Activated T-helper 1 cell treated with Interleukin-2 at 50 U/mL for 16 hours (primary cell): ENCODE measurements around the gene TPRX1.
A peak's percentile ranks its signal among the peaks of the same experiment; 100 is the strongest.
"Not testable (repeated sequence)": the region's sequence is repeated elsewhere in the genome, so short reads cannot be mapped to it uniquely, and the experiment has no call there.

ENCODE experiments used
- DNase-seq: peaks from one replicate; pipeline ENCODE4 v3.0.0-alpha.2; 2020; ENCODE audit warnings: low read depth

The TPRX1 gene

DNA sequence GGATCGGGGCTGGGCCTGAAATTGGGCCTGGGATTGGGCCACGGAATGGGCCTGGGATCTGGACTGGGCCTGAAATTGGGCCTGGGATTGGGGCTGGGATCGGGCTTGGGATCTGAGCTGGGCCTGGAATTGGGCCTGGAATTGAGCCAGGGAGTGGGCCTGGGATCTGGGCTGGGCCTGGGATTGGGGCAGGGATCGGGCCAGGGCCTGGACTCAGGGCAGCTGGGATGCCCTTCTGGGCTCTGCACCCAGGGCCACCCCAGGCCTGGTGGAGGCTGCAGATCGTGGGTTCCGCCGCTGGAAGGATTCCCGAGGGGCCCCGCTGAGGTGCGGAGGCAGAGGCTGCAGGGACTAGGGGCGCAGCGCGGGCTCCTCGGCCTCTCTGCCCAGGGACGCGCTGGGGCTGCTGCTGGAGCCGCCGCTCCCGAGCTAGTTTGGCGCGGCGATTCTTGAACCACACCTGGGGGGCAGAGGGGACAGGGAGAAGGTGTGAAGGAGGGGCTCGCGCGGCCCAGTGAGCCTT is 1.8 kb downstream of the TPRX1 start:
- no peak for DNase-seq

DNA sequence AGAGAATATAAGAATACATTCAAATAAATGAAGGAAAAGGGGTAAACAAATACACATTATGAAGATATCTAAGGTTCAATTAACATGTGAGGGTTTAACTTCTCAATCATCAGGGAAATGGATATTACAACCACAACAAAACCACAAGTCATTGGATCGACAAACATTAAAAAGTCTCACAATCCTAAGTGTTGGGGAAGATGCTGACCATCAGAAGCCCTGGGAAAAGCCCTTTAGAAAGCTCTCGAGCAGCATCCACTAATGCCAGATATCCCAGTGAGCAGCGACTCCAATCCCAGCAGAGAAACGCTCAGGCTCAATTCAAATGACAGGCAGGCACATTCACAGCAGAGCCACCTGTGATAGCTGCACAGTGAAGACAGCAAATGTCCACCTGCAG is 3.1 kb downstream of the TPRX1 start:
- DNase-seq: no peak

DNA sequence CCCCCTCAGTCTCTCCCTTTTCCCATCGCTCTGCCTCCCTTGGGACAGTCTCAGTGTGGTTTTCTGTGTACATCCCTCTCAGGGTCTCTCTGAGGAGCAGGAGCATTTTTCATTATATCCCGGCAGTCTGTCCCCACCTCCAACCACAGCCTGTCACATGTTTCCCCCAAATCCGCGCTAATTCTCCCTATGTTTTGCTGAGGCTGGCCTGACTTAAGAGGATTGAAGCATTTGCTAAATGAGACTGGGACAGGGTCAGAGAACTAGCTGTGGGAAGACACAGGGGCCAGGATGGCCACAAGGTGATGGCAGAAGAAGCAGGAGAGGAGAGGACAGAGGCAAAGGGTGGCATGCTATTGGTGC is 5.5 kb downstream of the TPRX1 start:
- DNase-seq: no peak

DNA sequence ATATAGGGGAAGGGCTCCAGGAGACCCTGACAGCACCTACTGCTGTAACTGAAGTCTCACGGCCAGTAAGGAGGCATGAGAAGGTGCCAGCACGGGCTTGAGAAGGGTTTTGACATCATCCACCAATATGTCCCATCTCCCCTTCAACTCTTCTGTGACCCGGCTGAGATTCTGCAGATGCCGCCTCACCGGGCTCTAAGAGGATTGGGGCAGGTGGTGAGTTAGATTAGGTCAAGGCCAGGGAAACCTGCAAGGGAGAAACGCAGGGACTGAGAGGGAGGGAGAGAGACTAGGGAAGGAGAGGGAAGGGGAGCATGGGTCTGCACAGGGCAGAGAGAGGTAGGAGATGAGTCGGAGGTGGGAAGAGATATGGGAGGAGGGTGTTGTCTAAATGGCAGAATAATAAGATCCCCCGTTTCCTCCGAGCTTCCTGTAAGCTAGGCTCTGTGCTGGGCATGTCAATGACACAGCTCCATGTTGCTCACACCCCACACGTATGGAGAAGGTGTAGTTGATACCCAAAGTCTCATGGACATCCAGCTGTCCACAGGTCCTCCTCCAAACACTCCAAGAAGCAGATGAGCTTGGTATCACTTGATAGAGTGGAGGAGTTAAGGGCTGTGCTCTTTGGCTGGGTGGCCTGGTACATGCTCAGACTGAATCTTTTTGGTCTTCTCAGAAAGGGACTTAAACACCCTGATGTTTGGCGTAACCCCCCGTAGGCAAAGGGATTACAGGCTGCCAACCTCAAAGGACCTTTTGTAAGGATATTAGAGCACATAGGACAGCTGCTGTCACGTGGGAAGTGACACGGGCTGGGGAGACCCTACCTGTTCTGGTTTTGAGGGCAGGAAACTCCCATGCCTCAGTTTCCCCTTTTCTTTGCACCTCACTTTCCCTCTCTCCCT is 6.1 kb downstream of the TPRX1 start:
- no peak for DNase-seq

DNA sequence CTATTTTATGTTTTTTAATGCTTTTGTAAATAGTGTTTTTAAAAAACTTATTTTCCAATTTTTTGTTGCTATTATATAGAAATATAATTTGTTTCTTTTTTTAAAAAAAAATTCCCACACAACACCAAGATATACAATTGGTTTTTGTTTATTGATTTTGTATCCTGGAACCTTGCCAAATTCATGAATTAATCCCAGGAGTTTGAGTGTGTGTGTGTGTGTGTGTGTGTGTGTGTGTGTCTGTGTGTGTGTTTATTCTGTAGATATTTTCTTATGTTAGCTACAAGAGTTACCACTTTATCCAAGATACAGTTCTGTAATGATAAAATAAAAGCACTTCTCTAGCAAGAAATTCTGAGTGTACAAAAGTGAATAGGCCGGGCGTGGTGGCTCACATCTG is 7.6 kb downstream of the TPRX1 start:
- DNase-seq: no peak

DNA sequence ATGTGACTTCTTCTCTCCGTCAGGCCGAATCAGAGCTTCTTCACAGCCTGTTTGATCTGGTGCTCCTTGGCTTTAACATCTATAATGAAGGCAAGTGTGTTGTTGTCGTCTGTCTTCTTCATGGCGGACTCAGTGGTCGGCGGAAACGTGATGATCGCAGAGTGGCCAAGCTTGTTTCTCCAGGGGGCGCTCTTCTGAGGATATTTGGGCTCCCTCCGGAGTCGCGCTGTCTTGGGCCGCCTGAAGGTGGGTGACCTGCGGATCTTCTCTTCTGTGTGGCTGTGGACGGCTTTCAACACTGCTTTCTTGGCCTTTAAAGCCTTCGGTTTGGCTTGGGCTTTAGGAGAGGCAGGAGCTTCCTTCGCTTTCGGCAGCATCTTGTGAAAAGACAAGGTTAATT is 9.8 kb downstream of the TPRX1 start:
- no peak for DNase-seq

DNA sequence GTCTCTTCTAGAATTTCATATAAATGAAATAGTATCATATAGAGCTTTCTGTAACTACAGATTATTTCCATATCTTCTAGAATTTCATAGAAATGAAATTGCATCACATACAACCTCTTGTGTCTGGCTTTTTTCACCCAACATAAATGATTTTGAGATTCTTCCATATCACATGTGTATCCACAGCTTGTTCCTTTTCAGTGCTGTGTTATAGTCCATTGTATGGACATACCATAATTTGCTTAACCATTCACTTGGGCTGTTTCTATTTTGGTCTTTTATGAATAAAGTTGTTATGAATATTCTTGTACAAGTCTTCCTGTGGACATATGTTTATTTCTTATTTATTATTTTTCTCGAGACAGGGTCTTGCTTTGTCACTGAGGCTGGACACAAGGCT is 11.7 kb downstream of the TPRX1 start:
- DNase-seq: no peak

DNA sequence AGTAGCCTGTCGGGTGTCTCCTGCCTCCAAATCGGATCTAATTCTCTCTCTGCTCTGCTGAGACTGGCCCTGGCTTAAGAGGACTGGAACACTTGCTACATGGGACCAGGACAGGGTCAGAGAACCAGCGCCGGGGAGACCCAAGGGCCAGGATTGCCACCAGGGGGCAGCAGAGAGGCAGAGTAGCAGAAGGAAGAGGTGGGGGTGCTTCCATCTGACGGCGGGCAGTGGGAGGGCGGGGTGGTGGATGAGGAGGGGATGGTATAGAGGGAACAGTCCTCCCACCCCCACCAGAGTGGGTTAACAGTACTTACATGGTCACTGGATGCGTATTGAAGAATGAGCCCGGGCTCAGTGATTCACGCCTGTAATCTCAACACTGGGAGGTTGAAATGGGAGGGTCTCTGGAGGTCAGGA is 13.9 kb downstream of the TPRX1 start:
- DNase-seq: peak; percentile 64

DNA sequence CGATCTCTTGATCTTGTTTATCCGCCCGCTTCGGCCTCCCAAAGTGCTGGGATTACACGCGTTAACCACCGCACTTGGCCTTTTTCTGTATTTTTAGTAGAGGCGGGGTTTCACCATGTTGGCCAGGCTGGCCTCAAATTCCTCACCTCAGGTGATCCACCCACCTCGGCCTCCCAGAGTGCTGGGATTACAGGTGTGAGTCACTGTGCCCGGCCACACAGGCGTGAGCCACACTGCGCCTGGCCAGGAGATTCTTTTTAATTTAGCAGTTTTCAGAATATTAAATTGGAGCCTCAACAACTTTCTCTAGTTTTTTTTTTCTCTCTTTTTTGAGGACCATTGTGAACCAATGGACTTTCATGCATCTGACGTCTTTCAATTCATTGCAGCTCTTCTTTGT is 14.5 kb downstream of the TPRX1 start:
- DNase-seq: not testable (repeated sequence)

DNA sequence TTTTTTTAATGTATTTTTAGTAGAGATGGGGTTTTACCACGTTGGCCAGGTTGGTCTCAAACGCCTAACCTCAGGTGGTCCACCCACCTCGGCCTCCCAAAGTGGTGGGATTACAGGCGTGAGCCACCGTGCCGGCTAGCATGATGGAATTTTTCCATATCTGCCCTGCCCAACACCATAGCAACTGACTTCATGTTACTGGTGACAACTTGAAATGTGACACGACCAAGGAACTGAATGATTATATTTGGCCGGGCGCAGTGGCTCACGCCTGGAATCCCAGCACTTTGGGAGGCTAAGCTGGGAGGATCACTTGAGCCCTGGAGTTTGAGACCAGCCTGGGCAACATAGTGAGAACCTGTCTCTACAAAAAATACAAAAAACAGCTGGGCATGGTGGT is 17.0 kb downstream of the TPRX1 start:
- not testable (repeated sequence) for DNase-seq

DNA sequence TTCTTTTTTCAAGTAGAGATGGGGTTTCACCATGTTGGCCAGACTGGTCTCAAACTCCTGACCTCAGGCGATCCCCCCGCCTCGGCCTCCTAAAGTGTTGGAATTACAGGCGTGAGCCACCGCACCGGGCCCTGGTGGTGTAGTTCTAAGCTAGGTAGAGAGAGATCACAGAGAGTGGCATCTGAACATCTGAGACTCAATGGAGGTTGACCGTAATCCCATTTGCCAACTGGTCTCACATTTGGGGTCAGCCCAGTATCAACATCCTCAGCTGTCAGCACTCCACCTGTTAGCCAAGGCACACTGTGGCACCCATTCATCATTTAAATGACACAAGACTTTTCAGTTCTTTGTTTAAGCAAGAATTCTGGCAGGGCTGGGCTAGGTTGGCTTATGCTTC is 17.8 kb downstream of the TPRX1 start:
- DNase-seq: no peak

DNA sequence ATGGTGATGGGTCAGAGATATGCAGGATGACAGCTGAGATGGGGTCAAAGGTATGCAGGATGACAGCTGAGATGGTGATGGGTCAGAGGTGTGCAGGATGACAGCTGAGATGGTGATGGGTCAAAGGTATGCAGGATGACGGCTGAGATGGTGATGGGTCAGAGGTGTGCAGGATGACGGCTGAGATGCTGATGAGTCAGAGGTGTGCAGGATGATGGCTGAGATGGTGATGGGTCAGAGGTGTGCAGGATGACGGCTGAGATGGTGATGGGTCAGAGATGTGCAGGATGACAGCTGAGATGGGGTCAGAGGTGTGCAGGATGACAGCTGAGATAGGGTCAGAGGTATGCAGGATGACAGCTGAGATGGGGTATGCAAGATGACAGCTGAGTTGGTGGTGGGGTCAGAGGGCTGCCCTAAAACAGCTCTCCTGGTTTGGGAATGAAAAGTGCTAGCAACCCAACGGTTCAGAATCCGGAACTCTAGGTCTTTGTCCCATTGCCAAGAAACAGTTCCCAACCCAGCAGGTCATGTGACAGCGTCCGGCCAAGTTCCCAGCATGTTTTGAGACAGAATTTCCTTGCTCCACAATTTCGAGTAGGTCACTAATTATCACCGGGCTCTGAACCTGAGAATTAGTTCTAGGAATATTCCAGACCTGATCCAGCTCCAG is 22.6 kb downstream of the TPRX1 start:
- no peak for DNase-seq

DNA sequence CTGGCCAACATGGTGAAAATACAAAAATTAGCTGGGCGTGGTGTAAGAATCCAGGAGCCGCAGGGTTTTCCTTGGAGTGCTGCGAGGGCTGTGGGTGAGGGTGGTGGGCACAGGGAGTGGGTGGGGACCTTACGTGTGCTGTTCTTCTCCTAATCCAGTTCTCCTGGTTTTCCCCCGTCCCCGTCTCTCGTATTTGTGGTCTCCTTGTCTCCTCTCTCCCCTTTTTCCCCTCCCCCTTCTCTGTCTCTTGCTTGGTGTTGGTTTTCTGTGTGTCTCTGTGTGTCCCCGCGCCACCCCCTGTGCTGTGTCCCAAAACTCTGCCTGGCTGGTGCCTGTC is 24.2 kb downstream of the TPRX1 start:
- DNase-seq: no peak

DNA sequence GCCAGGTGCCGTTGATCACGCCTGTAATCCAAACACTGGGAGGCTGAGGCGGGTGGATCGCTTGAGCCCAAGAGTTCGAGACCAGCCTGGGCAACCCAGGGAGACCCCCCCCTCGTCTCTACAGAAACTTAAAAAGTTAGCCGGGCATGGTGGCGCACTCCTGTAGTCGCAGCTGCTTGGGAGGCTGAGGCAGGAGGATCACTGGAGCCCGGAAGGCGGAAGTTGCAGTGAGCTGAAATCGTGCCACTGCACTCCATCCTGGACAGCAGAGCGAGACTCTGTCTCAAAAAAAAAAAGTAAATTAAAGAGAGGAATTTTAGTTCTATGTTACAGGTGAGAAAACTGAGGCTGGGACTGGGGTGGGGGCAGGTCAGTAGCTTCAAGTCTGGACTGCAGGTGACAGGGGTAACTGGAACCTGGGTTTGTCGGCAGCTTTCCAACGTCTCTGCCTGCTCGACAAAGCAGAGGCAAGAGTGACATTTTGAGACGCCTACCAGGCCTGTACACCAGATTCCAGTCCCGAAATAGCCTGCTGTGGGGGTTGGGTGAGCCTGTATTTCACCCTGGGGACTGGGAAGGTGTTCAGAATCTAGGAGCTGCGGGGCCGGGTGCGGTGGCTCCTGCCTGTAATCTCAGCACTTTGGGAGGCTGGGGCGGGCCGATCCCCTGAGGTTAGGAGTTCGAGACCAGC is 24.7 kb downstream of the TPRX1 start:
- no peak for DNase-seq

DNA sequence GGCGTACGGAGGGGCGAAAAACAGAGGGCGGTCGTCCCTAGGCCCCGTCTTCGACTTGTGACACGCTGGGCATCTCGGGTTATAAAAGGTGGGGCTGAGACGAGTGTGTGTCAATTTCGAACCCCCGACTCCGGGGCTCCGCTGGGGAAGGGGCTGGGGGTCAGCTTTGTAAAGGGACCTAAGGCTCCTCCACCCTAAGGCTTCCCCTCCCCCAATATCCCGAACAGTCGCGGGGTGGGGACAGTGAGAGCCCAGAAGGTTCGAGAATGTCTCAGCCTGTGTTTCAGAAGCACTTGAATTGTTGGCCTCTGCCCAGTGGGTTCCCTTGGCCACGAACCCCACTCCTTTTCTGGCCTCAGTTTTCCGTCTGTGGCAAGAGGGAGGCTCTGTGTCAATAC is 25.4 kb downstream of the TPRX1 start:
- DNase-seq: no peak

DNA sequence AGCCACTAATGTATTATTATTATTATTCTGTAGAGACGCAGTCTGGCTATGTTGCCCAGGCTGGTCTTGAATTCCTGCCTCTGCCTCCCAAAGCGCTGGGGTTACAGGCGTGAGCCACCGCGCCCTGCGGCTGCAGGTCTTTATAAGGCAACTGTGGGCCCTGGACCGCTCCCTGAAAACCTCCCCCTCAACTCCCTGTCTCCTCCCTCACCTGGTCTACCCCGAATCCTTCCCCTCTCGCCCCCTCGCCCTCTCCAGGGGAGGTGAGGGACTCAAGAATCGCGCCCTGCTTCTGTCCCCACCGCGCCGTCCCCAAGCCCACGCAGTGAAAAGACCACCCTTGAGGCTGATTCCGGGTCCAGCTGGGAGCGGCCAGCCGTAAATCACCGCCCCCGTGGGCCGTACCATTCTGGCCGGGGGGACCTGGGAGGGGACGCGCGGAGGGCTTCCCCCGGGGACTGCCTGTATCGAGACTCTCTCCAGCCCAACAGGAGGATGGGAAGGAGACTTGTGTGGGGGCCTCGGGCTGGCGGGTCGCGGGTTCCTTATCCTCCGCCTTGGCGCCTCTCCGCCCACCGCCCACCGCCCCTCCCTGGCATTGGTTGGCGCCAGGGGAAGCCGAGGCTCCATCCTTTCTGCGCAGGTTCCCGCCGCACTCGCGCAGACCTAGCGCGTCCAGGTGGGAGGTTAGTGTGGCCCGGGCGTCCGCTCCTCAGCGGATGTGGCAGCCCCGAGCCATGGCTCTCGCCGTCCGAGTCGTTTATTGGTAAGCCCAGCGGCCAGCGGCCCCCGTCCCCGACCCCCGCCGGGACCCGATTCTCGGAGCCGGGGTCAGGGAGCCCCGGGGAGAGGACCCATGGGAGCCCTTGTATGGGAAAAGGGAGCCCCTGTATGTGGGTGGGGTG is 26.1 kb downstream of the TPRX1 start, which contains the start of gene SELENOW:
SELENOW (plus strand) TSS at position 655 of the 905 bp plus-strand sequence; CDS start at position 738, 83 bp downstream.
- DNase-seq: peak; percentile 61

DNA sequence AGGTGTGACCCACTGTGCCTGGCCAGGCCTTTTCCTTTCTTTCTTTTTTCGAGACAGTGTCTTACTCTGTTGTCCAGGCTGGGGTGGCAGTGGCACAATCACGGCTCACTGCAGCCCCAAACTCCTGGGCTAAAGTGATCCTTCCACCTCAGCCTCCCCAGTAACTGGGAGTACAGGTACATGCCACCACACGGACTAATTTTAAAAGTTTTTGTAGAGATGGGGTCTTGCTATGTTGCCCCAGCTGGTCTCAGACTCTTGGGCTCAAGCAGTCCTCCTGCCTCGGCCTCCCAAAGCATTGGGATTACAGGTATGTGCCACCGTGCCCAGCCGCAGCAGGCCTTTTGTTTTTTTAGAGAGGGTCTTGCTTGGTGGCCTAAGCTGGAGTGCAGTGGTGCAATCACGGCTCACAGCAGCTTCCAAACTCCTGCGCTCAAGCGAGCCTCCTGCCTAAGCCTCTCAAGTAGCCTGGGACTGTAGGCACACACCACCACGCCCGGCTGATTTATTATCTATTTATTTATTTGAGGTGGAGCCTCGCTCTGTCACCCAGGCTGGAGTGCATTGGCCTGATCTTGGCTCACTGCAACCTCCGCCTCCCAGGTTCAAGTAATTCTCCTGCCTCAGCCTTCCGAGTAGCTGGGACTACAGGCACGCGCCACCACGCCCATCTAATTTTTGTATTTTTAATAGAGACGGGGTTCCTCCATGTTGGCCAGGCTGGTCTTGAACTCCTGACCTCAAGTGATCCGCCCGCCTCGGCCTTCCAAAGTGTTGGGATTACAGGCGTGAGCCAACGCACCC is 26.9 kb downstream of the TPRX1 start:
- DNase-seq: not testable (repeated sequence)

DNA sequence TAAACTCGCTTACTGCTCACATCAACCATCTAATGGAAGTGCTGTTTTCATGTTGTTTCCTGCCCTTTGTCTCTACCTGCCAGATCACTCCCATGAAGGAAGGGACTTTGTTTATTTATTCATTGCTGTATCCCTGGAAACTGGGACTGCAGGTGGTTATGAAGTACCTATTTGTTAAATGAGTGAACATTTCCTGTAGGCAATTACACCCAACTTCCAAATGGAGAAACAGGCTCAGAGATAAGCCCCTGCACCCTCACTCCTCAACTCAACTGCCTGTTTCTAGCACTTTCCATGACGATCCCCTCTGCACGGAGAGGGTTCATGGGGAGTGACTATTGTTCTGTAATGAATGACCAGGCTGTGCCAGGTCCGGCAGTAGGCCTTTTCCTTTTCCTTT is 27.8 kb downstream of the TPRX1 start:
- no peak for DNase-seq

DNA sequence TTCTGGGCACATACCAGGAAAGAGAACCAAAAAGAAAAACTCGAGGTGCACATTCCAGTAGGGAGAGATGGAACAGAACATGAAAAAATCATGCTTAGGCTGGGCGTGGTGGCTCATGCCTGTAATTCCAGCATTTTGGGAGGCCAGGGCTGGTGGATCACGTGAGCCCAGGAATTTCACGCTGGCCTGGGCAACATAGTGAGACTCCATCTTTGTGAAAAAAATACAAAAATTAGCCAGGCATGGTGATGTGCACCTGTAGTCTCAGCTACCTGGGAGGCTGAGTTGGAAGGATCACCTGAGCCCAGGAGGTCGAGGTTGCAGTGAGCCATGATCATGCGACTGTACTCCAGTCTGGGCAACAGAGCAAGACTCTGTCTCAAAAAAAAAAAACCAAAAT is 33.1 kb downstream of the TPRX1 start:
- not testable (repeated sequence) for DNase-seq

DNA sequence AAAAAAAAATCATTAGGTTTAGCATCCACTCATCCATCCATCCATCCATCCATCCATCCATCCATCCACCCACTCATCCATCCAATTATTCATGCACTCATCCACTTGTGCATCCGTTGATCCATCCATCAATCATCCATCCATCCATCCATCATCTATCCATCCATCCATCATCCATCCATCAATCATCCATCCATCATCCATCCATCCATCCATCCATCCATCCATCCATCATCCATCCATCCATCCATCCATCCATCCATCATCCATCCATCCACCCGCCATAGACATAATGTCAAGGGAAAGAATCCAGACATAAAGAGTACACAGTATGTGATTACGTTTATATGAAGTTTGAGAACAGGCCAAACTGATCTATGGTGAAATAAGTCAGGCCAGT is 34.8 kb downstream of the TPRX1 start:
- DNase-seq: no peak

DNA sequence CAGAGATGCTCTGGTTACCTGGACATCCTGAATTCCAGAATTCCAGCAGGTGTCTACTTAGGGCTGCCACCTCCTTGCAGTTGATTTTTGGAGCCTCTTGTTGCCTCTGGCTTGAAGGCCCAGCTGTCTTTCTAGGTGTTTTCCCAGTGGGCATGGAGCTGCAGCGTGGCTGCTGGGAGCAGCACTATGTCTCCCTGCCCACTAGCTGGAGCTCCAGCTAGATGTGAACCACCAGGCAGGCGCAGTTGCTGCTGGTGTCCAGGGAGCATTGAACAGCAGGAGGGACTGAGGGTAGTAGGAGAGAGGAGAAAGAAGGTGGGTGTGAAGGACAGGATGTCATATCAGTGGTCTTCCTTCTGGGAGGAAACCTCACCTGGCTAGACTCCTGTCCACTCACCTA is 35.7 kb downstream of the TPRX1 start:
- DNase-seq: no peak
